Kidney (tissue), 14 donors: ENCODE results near the gene MIDN. TPM values are rescaled to one million over a fixed set of nuclear protein-coding genes. Genes with fewer than 3 reads are reported as not detected.

Experiments
- DNase-seq, 5 donors: peaks; one replicate each; pipeline ENCODE4 v3.0.0-alpha.2; 2013 to 2020
- FAIRE-seq: peaks from 2 replicates; lab custom pipeline; 2012; peaks lifted over from hg19 to GRCh38; lab: Jason Lieb, UNC
- H3K27ac ChIP-seq, 2 donors: one replicate each; pipeline ENCODE4 v1.7.0; 2013; ENCODE audit warnings: low read depth in 2 of 2, low read length in 2 of 2, inconsistent platforms in 1 of 2
- H3K27me3 ChIP-seq: one replicate; pipeline ENCODE4 v1.7.1; 2013; ENCODE audit warnings: low read length, inconsistent platforms; ENCODE audit not compliant: control insufficient read depth, insufficient read depth
- H3K36me3 ChIP-seq, 3 donors: one replicate each; pipeline versions ENCODE4 v1.7.0 to v1.7.1; 2013; ENCODE audit warnings: low read length in 3 of 3, control low read depth in 1 of 3, inconsistent platforms in 1 of 3; ENCODE audit not compliant: insufficient read depth in 3 of 3, control insufficient read depth in 2 of 3
- H3K4me1 ChIP-seq, 3 donors: one replicate each; pipeline versions ENCODE4 v1.7.0 to v1.7.1; 2013; ENCODE audit warnings: low read length in 3 of 3, inconsistent platforms in 1 of 3, low read depth in 1 of 3; ENCODE audit not compliant: control insufficient read depth in 2 of 3, insufficient read depth in 2 of 3
- H3K4me3 ChIP-seq, 3 donors: one replicate each; pipeline versions ENCODE4 v1.7.0 to v1.8.1; 2013; ENCODE audit warnings: low read length in 3 of 3, control low read depth in 1 of 3, inconsistent platforms in 1 of 3
- H3K9ac ChIP-seq, 3 donors: one replicate each; pipeline versions ENCODE4 v1.7.0 to v1.7.1; 2013; ENCODE audit warnings: low read length in 3 of 3, control low read depth in 1 of 3, inconsistent platforms in 1 of 3
- H3K9me3 ChIP-seq, 3 donors: one replicate each; pipeline versions ENCODE4 v1.7.0 to v1.7.1; 2013; ENCODE audit warnings: low read length in 3 of 3, control low read depth in 1 of 3, inconsistent platforms in 1 of 3; ENCODE audit not compliant: control insufficient read depth in 2 of 3, insufficient read depth in 1 of 3
- intact Hi-C: fragments of 100-400 bp; cut with DNase I; formaldehyde crosslinking; loops from one replicate; pipeline ENCODE4 v1.11.1; 2022
- polyA plus RNA-seq: library from polyadenylated mRNA; stranded (reverse); fragments of 350-450 nt; fragmentation: Illumina TruSeq; extraction: RNeasy Lipid Tissue Mini Kit (QIAGEN cat#74804); gene quantifications from one replicate; pipeline ENCODE4 v1.2.3, GENCODE V29; 2014; ENCODE audit warnings: low read depth, low replicate concordance; ENCODE audit not compliant: insufficient read depth
- total RNA-seq: library from RNA; stranded (reverse); fragmentation: NEBNext Ultra II Directional; extraction: Animal tissue kit (Norgen Biotek cat#: 25700); gene quantifications from one replicate; pipeline ENCODE4 v1.2.1, GENCODE V29; 2021
- TF ChIP-seq, protein P1 (sequence below): IDR thresholded peaks from 3 replicates; pipeline ENCODE4 v1.5.1; 2012; ENCODE audit warnings: mild to moderate bottlenecking, moderate library complexity, borderline replicate concordance; ENCODE audit not compliant: insufficient read depth; ENCODE audit errors: extremely low read depth
- donor health status: control.
- donor health status: control.
- donor health status: control.
- donor health status: control.
- donor health status: control.
- donor health status: DM: yes; HTN: yes; CAD: no.
- donor health status: Normal renal cell carcinoma (clear cell type).

Gene MIDN
- total and polyA plus RNA-seq, 2 donors from 2014 or later, result 21.3 to 205 TPM

DNA sequence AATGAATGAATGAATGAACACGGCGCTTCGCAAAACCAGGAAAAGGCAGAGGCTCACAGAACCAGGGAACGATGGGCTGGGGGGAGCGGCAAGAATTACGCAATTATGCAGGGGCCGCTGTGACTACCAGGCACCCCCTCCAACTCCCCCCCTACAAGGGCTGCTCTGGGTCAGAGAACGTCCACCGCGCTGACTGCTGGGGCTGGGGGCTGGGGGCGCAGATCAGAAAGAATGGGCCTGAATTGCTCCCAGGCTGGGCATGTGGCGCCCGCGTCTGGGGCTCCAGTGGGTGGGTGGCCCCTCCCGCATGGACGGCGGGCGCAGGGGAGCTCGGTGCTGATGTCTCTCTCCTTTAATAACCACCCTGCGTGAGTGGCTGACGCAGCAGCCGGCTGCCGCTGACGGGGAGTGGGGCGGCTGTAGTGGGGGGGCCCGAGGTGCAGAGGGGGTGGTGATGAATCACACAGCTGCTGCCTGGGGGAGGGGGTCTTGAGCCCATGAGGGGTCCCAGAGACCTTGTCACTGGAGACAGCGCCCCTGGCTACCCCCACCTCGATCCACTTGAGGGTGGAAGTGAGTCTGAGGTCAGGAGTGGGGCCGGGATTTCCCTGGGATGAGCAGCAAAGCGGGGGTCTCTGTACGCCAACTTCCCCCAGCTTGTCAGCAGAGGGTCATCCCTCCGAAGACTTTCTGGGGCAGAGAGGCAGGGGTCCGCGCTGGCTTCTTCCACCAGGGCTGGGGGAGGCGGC, 19.3 kb downstream of the MIDN start:
- DNase-seq, result peak in 3 of 5 donors; percentile 34 to 89 (median 84)
- Histone ChIP-seq H3K9ac (peak overlapping the region in 1 of 3 donors; percentile 51), H3K4me1 (peaks cover 3 to 62% (median 30%) of the 10 kb centered on the region in 3 donors), H3K27ac (no peak overlapping the region), H3K4me3 (peak overlapping the region in 2 of 3 donors; percentile 38 to 51), H3K36me3 (peaks cover 3 to 18% (median 13%) of the 10 kb centered on the region in 3 donors), H3K9me3 (no peaks in the 10 kb centered on the region), H3K27me3 (no peaks in the 10 kb centered on the region)
- intact Hi-C loops, result no loop called here
- no peak for FAIRE-seq
- TF ChIP-seq, protein P1, sequence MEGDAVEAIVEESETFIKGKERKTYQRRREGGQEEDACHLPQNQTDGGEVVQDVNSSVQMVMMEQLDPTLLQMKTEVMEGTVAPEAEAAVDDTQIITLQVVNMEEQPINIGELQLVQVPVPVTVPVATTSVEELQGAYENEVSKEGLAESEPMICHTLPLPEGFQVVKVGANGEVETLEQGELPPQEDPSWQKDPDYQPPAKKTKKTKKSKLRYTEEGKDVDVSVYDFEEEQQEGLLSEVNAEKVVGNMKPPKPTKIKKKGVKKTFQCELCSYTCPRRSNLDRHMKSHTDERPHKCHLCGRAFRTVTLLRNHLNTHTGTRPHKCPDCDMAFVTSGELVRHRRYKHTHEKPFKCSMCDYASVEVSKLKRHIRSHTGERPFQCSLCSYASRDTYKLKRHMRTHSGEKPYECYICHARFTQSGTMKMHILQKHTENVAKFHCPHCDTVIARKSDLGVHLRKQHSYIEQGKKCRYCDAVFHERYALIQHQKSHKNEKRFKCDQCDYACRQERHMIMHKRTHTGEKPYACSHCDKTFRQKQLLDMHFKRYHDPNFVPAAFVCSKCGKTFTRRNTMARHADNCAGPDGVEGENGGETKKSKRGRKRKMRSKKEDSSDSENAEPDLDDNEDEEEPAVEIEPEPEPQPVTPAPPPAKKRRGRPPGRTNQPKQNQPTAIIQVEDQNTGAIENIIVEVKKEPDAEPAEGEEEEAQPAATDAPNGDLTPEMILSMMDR, result no peak

DNA sequence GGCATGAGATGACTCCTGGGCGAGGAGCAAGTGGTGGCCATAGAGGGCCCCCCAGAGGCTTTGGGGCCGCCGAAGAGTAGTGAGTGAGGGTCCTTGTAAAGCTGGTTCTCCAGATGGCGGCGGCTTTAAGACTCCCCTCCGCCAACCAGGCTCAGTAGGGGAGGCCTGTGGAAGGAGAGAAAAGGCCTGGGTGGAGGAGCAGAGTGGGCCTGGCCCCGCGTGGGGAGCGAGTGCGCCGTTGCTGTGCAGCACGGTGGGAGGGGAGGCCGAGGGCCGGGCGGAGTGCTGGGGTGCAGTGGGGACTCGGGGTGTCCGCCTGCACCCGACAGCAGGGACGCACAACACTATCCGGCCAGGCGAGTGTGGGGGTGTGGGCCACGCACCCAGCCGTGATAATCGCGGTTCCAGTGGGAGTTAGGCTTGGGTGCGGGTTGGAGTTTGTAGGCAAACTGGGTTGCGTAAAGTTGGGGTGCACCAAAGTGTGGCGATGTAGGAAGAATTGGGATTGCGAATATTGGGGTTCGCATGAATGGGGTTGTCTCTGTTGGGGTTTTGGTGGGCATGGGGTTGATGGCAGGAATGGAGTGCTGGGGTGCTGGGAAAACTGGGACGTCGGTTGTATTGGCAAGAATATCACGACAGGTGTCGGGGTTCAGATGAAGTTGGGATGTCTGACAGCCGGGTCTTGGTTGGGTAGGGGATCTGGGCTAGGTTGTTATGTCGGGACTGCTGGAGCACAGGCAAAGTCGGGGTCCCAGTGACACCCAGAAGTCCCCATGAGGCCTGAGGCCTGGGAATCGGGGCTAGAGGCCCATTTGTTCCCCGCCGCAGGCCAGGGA, 20.1 kb downstream of the MIDN start:
- intact Hi-C loops, result no loop called here
- FAIRE-seq (no peak), DNase-seq (peak in 2 of 5 donors; percentile 82 to 89)
- Histone ChIP-seq H3K9ac (peak overlapping the region in 1 of 3 donors; percentile 58), H3K4me3 (peak overlapping the region in 2 of 3 donors; percentile 16 to 47), H3K27ac (peak overlapping the region; percentile 79 to 96), H3K4me1 (peaks cover 3 to 59% (median 31%) of the 10 kb centered on the region in 3 donors), H3K27me3 (no peaks in the 10 kb centered on the region), H3K36me3 (peaks cover 5 to 26% (median 16%) of the 10 kb centered on the region in 3 donors), H3K9me3 (no peaks in the 10 kb centered on the region)
- TF ChIP-seq, protein P1, result no peak

DNA sequence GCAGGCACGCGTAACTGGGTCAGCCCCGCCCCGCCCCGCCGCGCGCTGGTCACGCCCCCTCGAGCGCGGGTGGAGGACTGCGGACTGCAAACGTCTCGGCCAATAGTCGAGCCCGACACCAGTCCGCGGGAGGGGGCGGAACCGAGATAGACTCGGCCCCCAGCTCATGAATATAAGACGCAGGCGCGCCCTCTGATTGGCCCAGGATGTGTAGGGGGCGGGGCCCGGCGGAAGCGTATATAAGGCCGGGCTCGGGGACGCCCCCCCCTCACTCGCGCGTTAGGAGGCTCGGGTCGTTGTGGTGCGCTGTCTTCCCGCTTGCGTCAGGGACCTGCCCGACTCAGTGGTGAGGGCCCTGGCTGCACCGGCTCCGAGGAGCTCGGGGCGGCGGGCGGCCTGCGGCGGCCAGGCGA, 20.7 kb downstream of the MIDN start, which contains the start of gene CIRBP:
Gene CIRBP (plus strand): TSS at position 268 of the 413 bp plus-strand sequence. CDS start 1,602 bp downstream, outside the sequence.
- H3K9ac ChIP-seq, result peak within 1 kb of the TSS; percentile 77 to 97 (median 91)
- H3K4me1 ChIP-seq, result peaks cover 3 to 61% (median 33%) of the 10 kb centered on the region in 3 donors
- TF ChIP-seq, protein P1, result no peak
- peak; percentile 96 for FAIRE-seq
- DNase-seq, result peak; percentile 99 to 100 (median 100)
- no peaks in the 10 kb centered on the region for H3K9me3 ChIP-seq
- intact Hi-C loops, result no loop called here
- no peaks in the 10 kb centered on the region for H3K27me3 ChIP-seq
- peaks cover 5 to 32% (median 17%) of the 10 kb centered on the region in 3 donors for H3K36me3 ChIP-seq
- peak within 1 kb of the TSS; percentile 96 to 97 for H3K27ac ChIP-seq
- peak within 1 kb of the TSS; percentile 89 to 96 (median 94) for H3K4me3 ChIP-seq
